ENCODE data around the gene PTPN1.
"Not testable (repeated sequence)": the region's sequence is repeated elsewhere in the genome, so short reads cannot be mapped to it uniquely, and the experiment has no call there.

PTPN1 gene

DNA sequence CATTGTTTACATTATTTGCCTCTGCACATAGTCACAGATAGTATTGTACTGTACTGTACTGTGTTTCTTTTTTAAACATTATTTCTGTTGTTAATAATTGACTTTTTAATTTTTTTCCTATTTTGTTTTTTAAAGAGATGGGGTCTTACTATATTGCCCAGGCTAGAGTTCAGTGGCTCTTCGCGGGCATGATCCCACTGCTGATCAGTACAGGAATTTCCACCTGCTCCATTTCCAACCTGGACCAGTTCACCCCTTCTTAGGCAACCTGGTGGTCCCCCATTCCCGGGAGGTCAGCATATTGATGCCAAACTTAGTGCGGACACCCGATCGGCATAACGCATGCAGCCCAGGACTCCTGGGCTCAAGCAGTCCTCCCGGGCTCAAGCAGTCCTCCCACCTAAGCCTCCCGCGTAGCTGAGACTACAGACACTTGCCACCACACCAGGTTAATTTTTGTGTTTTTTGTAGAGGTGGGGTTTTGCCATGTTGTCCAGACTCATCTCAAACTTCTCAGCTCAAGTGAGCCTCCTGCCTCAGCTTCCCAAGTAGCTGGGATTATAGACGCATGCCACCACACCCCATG is 47.5 kb downstream of the PTPN1 start:
- no peak for DNase-seq (ENCODE audit: low read depth in 2 of 2)

DNA sequence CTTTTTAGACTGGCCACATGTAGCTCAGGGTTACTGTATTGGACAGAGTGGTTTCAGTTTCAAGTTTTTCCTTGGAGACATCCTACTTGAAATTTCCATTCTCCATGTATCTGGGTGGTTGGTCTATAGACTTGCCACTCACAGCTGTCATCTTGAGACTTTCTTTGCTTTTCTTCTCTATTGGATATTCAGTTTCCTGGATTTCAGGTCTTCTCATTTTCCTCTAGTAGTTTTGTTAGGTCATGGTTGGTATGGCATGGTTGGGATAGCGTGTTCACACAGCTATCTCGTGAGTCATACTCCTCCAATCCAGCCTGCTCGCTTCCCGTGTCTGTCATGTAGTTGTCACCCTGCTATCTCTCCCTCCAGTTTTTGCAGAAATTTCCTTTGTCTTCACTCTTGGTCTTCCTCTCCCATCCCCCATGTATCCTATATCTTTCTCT is 48.3 kb downstream of the PTPN1 start:
- DNase-seq (ENCODE audit: low read depth in 2 of 2) = peak in 1 of 2 experiments; percentile 12

DNA sequence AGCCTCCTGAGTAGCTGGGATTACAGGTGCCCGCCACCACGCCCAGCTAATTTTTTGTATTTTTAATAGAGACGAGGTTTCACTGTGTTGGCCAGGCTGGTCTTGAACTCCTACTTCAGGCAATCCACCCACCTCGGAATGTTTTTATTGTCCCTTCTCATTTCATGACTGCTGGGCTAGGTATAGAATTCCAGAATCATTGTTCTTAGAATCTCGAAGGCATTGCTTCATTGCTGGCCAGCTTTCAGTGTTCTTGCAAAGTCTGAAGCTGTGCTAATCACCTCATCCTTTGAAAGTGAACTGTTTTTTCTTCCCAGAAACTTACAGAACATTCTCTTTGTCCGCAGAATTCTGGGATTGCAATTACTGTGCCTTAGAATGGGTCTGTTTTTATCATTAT is 49.0 kb downstream of the PTPN1 start:
- DNase-seq (ENCODE audit: low read depth in 2 of 2) = no peak

DNA sequence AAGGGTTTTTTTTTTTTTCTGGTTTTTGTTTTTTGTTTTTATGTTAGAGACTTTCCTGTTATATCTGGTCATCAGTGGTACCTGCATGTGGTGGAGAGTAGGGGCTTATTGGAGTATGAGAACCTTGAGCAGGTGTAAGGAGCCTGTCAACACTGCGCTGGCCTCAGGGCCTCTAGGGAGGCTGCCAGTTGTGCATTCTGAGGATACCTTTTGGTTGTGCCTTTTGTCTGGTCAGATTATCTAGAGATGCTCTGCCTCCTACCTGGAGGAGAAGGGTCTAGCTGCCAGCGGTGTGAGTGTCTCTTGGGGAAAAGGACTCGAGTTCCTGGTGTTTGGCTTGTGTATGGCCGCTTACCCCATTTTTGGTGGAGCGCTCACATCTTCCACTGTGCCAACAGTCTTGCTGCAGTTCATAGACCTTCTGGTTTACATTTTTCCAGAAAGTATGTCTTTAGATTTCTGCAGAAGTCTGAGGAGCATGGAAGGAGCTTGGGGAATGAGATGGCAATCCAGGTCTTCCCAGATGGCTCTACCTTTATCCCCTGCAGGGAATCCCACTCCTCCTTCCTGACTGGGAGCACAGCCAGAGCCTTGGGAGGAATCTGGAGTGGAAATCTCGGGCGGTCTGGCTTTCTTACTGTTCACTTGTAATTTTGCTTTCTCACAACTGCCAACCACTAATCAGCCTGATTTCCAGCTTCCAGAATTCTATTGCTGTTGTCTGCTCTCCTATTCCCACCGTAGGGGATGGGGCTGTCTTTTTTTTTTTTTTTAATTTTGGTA is 49.9 kb downstream of the PTPN1 start:
- DNase-seq (ENCODE audit: low read depth in 2 of 2) = no peak

- no peak for DNase-seq (ENCODE audit: low read depth in 2 of 2)
These were observed 50.7 kb downstream of the PTPN1 start for GRCh38 chr20:50560867-50561266.

GRCh38 chr20:50561379-50562078 is 51.3 kb downstream of the PTPN1 start:
- peak; percentile 91 to 92 for DNase-seq (ENCODE audit: low read depth in 2 of 2)

DNA sequence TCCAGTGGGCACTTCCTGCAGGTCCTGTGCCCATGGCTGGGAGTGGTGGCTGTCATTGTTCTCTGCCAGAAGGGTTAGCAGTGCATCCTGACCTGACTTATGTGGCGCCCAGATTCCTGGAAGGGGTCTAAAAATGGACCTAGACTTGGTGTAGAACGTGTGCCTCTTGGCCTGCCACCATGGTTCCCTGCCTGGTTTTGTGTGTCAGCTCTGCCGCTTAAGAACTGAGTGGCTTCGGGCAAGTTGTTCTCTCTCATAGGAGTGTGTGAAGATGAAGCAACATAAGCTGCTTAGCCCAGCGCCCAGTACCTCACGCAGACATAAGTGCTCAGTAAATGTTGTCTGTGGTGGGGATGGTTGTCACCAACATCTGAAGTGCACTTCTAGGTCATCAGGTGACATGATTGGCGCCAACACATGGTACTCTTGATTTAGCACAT is 52.1 kb downstream of the PTPN1 start:
- no peak for DNase-seq (ENCODE audit: low read depth in 2 of 2)

DNA sequence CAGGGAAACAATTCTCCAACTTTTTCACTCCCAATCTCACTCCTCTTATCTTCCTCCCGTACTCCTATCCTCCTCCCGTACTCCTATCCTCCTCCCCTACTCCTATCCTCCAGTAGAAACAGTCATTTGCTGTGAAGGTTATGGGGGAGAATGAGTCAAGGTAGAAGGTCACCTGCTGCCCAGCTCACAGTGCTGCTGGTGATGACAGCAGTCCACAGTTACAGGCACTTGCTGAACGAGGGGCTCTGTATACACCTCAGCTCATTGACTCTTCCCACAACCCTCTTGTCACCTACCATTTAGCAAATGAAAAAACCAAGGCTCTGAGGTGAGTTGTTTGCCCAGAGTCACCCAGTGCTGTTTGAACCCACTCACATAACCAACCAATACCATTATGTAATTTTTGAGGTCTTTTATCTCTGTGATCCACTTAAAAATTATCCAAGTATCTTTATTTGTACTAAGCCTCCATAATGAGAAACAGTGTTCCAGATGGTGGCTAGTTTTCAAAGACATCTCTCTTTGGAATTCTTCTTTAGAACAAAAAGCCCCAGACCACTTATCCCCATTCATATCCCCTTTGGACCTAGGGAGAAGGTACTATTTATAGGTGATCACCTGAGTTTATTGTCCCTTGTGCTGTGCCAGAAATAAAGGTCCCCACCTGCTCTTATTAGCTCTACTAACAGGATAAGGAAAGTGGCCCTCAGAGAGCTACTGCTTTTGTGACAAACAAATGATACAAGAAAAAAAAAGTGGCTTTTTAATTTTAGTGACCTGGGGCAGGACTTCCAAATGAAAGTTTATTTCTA is 53.2 kb downstream of the PTPN1 start:
- DNase-seq (ENCODE audit: low read depth in 2 of 2) = no peak

DNA sequence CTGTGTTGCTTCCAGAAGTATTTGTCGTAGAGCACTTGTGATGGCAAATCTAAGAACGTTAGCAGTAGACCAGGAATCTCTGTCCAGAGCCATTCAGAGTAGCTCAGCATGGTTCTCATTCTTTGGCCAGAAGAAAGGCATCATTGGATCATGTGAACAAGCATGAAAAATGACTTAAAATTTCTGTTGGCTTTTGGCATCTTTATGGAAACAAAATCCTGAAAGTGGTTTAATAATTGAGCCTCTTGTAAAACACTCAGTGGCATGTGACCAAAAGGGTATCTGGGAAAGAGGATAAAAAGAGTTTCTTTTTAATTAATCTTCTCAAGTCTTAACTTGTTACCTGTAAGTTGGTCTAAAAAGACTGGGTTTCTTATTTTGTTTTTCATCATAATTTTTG is 55.2 kb downstream of the PTPN1 start:
- DNase-seq (ENCODE audit: low read depth in 2 of 2) = no peak

GRCh38 chr20:50565871-50566270 is 55.7 kb downstream of the PTPN1 start:
- DNase-seq (ENCODE audit: low read depth in 2 of 2) = no peak

DNA sequence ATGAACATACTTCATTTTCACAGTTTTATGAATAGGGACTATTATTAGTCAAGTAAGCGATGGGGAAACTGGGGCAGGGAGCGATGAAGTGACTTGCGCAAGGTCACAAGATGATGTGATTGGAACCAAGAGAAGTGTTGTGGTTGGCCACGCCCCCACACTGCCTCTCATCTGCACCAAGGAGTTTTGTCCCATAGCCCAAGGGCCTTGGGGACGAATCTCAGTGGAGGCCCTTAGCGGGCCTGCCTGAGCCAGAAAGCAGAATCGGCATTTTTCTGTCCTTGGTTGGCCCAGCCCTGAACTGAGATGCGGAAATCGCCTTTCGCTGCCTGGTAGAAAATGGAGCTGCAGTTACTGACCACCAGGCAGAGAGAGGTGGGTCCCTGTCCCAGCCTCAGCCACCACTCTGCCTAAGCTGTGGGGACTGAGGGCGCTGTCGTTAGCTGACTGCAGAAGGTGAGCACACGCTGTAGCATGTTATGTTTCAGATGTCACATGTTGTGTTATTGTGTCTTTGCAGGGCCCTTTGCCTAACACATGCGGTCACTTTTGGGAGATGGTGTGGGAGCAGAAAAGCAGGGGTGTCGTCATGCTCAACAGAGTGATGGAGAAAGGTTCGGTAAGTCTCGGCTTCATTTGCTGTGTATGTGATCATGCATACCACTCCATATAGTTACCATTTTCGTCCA is 57.8 kb downstream of the PTPN1 start:
- DNase-seq (ENCODE audit: low read depth in 2 of 2) = no peak

DNA sequence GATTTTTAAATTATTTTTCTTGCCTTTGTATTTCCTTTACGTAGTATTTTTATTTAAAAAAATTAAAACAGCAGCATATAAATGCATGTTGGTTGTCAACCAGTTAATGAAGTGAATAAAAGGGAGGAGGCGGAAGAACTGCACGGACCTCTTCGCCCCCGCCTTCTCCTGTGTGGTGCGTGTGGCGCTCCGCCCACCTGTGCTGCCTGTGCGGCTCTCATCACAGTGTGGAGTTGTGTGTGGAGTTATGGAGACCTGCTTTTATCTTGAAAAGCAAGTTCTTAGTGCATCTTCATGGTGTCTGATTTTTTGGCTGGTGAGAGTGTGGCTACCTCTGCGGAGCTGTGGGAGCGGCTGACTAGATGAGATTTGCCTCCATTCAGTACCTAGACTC is 58.4 kb downstream of the PTPN1 start:
- no peak for DNase-seq (ENCODE audit: low read depth in 2 of 2)

GRCh38 chr20:50569487-50569863 is 59.3 kb downstream of the PTPN1 start:
- DNase-seq (ENCODE audit: low read depth in 2 of 2) = not testable (repeated sequence)

- DNase-seq (ENCODE audit: low read depth in 2 of 2) = no peak
These were observed 60.0 kb downstream of the PTPN1 start for GRCh38 chr20:50569864-50570836.

- DNase-seq (ENCODE audit: low read depth in 2 of 2) = no peak
These were observed 61.3 kb downstream of the PTPN1 start for GRCh38 chr20:50571466-50571865.

DNA sequence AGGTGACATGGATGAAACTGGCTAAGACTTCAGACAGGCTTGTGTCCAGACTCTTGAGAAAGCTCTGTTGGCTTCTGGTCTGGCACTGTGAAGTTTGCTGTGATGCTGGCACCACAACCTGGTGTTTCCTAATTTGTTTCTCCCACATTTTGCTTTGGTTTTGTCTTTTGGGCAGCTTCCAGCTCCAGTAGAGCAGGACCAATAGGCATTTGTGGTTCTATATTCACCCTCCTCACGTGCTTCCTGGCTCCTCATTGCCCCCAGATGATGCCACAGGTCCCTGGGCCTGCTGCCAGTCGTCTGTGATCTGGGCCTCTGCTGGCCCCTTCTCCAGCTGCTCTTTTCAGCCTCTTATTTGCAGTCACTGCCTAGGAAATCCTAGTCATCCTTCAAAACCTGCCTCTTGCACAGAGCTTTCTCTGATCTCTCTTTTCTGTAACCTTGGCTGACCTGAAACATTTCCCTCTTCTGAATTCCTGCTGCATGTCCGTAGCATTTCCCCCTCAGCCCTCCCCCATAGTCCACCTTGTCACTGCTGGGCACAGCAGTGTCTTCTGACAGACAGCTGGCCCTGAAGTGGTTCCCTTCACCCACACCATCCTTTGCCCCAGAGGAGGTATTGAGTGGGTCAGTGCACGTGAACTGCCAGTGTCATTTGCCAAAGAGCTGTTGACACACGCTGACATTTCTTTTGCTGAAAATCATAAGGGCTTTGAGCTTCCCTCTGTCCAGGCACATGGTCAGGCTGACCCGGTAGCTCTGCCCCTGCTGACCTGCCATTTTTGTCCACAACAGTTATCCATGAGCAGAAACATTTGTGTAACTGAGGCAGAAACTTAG is 63.0 kb downstream of the PTPN1 start:
- no peak for DNase-seq (ENCODE audit: low read depth in 2 of 2)

- DNase-seq (ENCODE audit: low read depth in 2 of 2) = no peak
These were observed 63.9 kb downstream of the PTPN1 start for GRCh38 chr20:50574108-50574507.

- no peak for DNase-seq (ENCODE audit: low read depth in 2 of 2)
These were observed 64.4 kb downstream of the PTPN1 start for GRCh38 chr20:50574586-50574985.

All from fibroblast of skin of left biceps (primary cell).